H7 (cell line): Measurements from ENCODE around the gene BMERB1. TPM values are rescaled to one million over a fixed set of nuclear protein-coding genes. Genes with fewer than 3 reads are reported as not detected.
"Not testable (repeated sequence)": the region's sequence is repeated elsewhere in the genome, so short reads cannot be mapped to it uniquely, and the experiment has no call there.

Experiments used
- DNase-seq: peaks from one replicate; pipeline ENCODE4 v3.0.0; 2012
- H3K27me3 ChIP-seq: 2 replicates; pipeline ENCODE4 v1.6.0; 2011; ENCODE audit warnings: mild to moderate bottlenecking, low read length; ENCODE audit not compliant: control insufficient read depth, insufficient read depth
- H3K36me3 ChIP-seq: replicated peaks from 2 replicates; pipeline ENCODE4 v1.5.1; 2011; ENCODE audit warnings: low read length; ENCODE audit not compliant: control insufficient read depth, insufficient read depth
- H3K4me3 ChIP-seq: 2 replicates; pipeline ENCODE4 v1.5.1; 2011; ENCODE audit warnings: low read depth, mild to moderate bottlenecking, control low read depth, low read length, moderate library complexity; ENCODE audit not compliant: insufficient read depth
- total RNA-seq: library from RNA; depleted of rRNA; stranded (reverse); fragments of >200 nt; shearing (Covaris generic); gene quantifications from 2 replicates; pipeline ENCODE4 v1.2.3, GENCODE V29; 2014

BMERB1 gene
- total RNA-seq, 1 experiment from 2014 or later: 7.8 TPM

- Histone ChIP-seq H3K36me3 (no peaks in the 10 kb centered on the region), H3K4me3 (no peak overlapping the region), H3K27me3 (no peaks in the 10 kb centered on the region)
- no peak for DNase-seq
Measured at GRCh38 chr16:15460601-15461000, 26.2 kb downstream of the BMERB1 start.

- H3K27me3 ChIP-seq: no peaks in the 10 kb centered on the region
- no peak overlapping the region for H3K4me3 ChIP-seq
- no peak for DNase-seq
- H3K36me3 ChIP-seq: no peaks in the 10 kb centered on the region
Measured at GRCh38 chr16:15461376-15461775, 27.0 kb downstream of the BMERB1 start.

GRCh38 chr16:15464401-15465186 lies 30.2 kb downstream of the BMERB1 start:
- Histone ChIP-seq H3K36me3 (no peaks in the 10 kb centered on the region), H3K27me3 (no peaks in the 10 kb centered on the region), H3K4me3 (no peak overlapping the region)
- no peak for DNase-seq

- Histone ChIP-seq H3K4me3 (no peak overlapping the region), H3K36me3 (no peaks in the 10 kb centered on the region), H3K27me3 (no peaks in the 10 kb centered on the region)
- no peak for DNase-seq
Measured at GRCh38 chr16:15466131-15466530, 31.7 kb downstream of the BMERB1 start.

GRCh38 chr16:15466886-15467781 lies 32.7 kb downstream of the BMERB1 start:
- no peak for DNase-seq
- Histone ChIP-seq H3K36me3 (no peaks in the 10 kb centered on the region), H3K4me3 (no peak overlapping the region), H3K27me3 (no peaks in the 10 kb centered on the region)

- not testable (repeated sequence) for H3K36me3 ChIP-seq, H3K4me3 ChIP-seq, H3K27me3 ChIP-seq, DNase-seq
Measured at GRCh38 chr16:15476971-15477370, 42.6 kb downstream of the BMERB1 start.

GRCh38 chr16:15477802-15478201 lies 43.4 kb downstream of the BMERB1 start:
- no peak for DNase-seq
- no peak overlapping the region for H3K4me3 ChIP-seq
- H3K36me3 ChIP-seq: no peaks in the 10 kb centered on the region
- no peaks in the 10 kb centered on the region for H3K27me3 ChIP-seq

- Histone ChIP-seq H3K27me3 (no peaks in the 10 kb centered on the region), H3K4me3 (no peak overlapping the region), H3K36me3 (no peaks in the 10 kb centered on the region; the same call in 1 of the 2 replicates)
- peak; percentile 66 for DNase-seq
Measured at GRCh38 chr16:15482068-15482747, 47.8 kb downstream of the BMERB1 start.

GRCh38 chr16:15482748-15483298 lies 48.4 kb downstream of the BMERB1 start:
- DNase-seq: no peak
- no peaks in the 10 kb centered on the region for H3K27me3 ChIP-seq
- H3K36me3 ChIP-seq: no peaks in the 10 kb centered on the region; the same call in 1 of the 2 replicates
- H3K4me3 ChIP-seq: no peak overlapping the region

GRCh38 chr16:15483857-15484256 lies 49.5 kb downstream of the BMERB1 start:
- Histone ChIP-seq H3K36me3 (no peaks in the 10 kb centered on the region; the same call in 1 of the 2 replicates), H3K4me3 (no peak overlapping the region), H3K27me3 (no peaks in the 10 kb centered on the region)
- no peak for DNase-seq

- DNase-seq: no peak
- Histone ChIP-seq H3K4me3 (no peak overlapping the region), H3K36me3 (no peaks in the 10 kb centered on the region; the same call in 1 of the 2 replicates), H3K27me3 (no peaks in the 10 kb centered on the region)
Measured at GRCh38 chr16:15484662-15485061, 50.3 kb downstream of the BMERB1 start.

GRCh38 chr16:15485175-15485574 lies 50.8 kb downstream of the BMERB1 start:
- no peaks in the 10 kb centered on the region; the same call in 1 of the 2 replicates for H3K36me3 ChIP-seq
- H3K4me3 ChIP-seq: no peak overlapping the region
- H3K27me3 ChIP-seq: no peaks in the 10 kb centered on the region
- no peak for DNase-seq

GRCh38 chr16:15486661-15487060 lies 52.3 kb downstream of the BMERB1 start:
- Histone ChIP-seq H3K27me3 (no peaks in the 10 kb centered on the region), H3K4me3 (no peak overlapping the region), H3K36me3 (no peaks in the 10 kb centered on the region; the same call in 1 of the 2 replicates)
- DNase-seq: no peak
